HepG2 (cell line): ENCODE results near the gene STK39. TPM values are rescaled to one million over a fixed set of nuclear protein-coding genes. Genes with fewer than 3 reads are reported as not detected.

Experiments used
- ATF1 ChIP-seq: IDR thresholded peaks from 2 replicates; pipeline ENCODE4 v1.6.1; 2016; ENCODE audit warnings: mild to moderate bottlenecking, control low read depth
- FUBP1 ChIP-seq: sonication (generic); formaldehyde crosslinking; IDR thresholded peaks from 2 replicates; pipeline ENCODE4 v1.5.1; 2020; ENCODE audit warnings: missing genetic modification reagents, mild to moderate bottlenecking, borderline replicate concordance
- GATAD2A ChIP-seq: IDR thresholded peaks from 2 replicates; pipeline ENCODE4 v1.6.1; 2016
- HNRNPUL1 ChIP-seq: fragments of 200-400 bp; formaldehyde crosslinking; IDR thresholded peaks from 2 replicates; pipeline ENCODE4 v1.6.1; 2017; ENCODE audit warnings: low read depth, mild to moderate bottlenecking, low read length, moderate library complexity
- HOXA3 ChIP-seq: sonication (generic); formaldehyde crosslinking; IDR thresholded peaks from 2 replicates; pipeline ENCODE4 v1.5.0; 2020; ENCODE audit warnings: missing genetic modification reagents
- IRF9 ChIP-seq: sonication (generic); formaldehyde crosslinking; IDR thresholded peaks from 2 replicates; pipeline ENCODE4 v1.8.0; 2022; ENCODE audit warnings: missing genetic modification reagents, mild to moderate bottlenecking, borderline replicate concordance
- KAT8 ChIP-seq: IDR thresholded peaks from 2 replicates; pipeline ENCODE4 v1.6.1; 2016; ENCODE audit warnings: missing genetic modification reagents, missing compliant biosample characterization
- POLR2G ChIP-seq: fragments of 200-400 bp; formaldehyde crosslinking; IDR thresholded peaks from 2 replicates; pipeline ENCODE4 v1.6.1; 2018; ENCODE audit warnings: mild to moderate bottlenecking, low read depth, low read length, moderate library complexity
- RFX5 ChIP-seq: IDR thresholded peaks from 2 replicates; pipeline ENCODE4 v1.6.1; 2011; ENCODE audit warnings: low read depth, low read length, improper control_type of control experiment
- TFDP1 ChIP-seq: IDR thresholded peaks from 2 replicates; pipeline ENCODE4 v1.6.1; 2016; ENCODE audit warnings: missing compliant biosample characterization, missing genetic modification reagents, borderline replicate concordance
- THAP11 ChIP-seq: IDR thresholded peaks from 2 replicates; pipeline ENCODE4 v1.6.1; 2016; ENCODE audit warnings: missing biosample characterization, missing genetic modification reagents
- TSC22D2 ChIP-seq: sonication (generic); formaldehyde crosslinking; IDR thresholded peaks from 2 replicates; pipeline ENCODE4 v1.5.1; 2020; ENCODE audit warnings: missing genetic modification reagents, mild to moderate bottlenecking, borderline replicate concordance
- ZBTB20 ChIP-seq: sonication (generic); formaldehyde crosslinking; IDR thresholded peaks from 2 replicates; pipeline ENCODE4 v1.8.1; 2023; ENCODE audit warnings: missing genetic modification reagents, low read depth, mild to moderate bottlenecking, borderline replicate concordance
- ZFP41 ChIP-seq: sonication (generic); formaldehyde crosslinking; IDR thresholded peaks from 2 replicates; pipeline ENCODE4 v1.4.0; 2020; ENCODE audit warnings: mild to moderate bottlenecking, missing genetic modification reagents, borderline replicate concordance
- ZNF12 ChIP-seq: sonication (generic); formaldehyde crosslinking; IDR thresholded peaks from 2 replicates; pipeline ENCODE4 v1.5.0; 2020; ENCODE audit warnings: missing genetic modification reagents
- ZNF17 ChIP-seq: sonication (generic); formaldehyde crosslinking; IDR thresholded peaks from 2 replicates; pipeline ENCODE4 v1.5.0; 2020; ENCODE audit warnings: mild to moderate bottlenecking, missing genetic modification reagents
- ZNF251 ChIP-seq: sonication (generic); formaldehyde crosslinking; IDR thresholded peaks from 2 replicates; pipeline ENCODE4 v1.9.0; 2021; ENCODE audit warnings: mild to moderate bottlenecking, missing genetic modification reagents
- ZNF383 ChIP-seq: sonication (generic); formaldehyde crosslinking; IDR thresholded peaks from 2 replicates; pipeline ENCODE4 v1.4.0; 2020; ENCODE audit warnings: missing genetic modification reagents, mild to moderate bottlenecking, borderline replicate concordance
- ZNF580 ChIP-seq: IDR thresholded peaks from 2 replicates; pipeline ENCODE4 v1.6.1; 2016; ENCODE audit warnings: low read depth, borderline replicate concordance
- ZNF672 ChIP-seq: sonication (generic); formaldehyde crosslinking; IDR thresholded peaks from 2 replicates; pipeline ENCODE4 v1.8.1; 2022; ENCODE audit warnings: missing genetic modification reagents
- ZNF7 ChIP-seq: IDR thresholded peaks from 2 replicates; pipeline ENCODE4 v1.6.1; 2016; ENCODE audit warnings: missing biosample characterization, missing genetic modification reagents
- ZNF740 ChIP-seq: sonication (generic); formaldehyde crosslinking; IDR thresholded peaks from 2 replicates; pipeline ENCODE4 v1.4.0; 2020; ENCODE audit warnings: missing genetic modification reagents
- ZNF768 ChIP-seq: sonication (generic); formaldehyde crosslinking; IDR thresholded peaks from 2 replicates; pipeline ENCODE4 v1.4.0; 2020; ENCODE audit warnings: missing genetic modification reagents
- ZNF850 ChIP-seq: sonication (generic); formaldehyde crosslinking; conservative IDR thresholded peaks from 2 replicates; pipeline ENCODE4 v1.9.0; 2021; ENCODE audit warnings: mild to moderate bottlenecking, missing genetic modification reagents
- polyA plus RNA-seq, 8 experiments: library from polyadenylated mRNA; depleted of rRNA in 3 of 8; stranded (reverse) in 7 of 8; unstranded in 1 of 8; fragments of >200 nt; fragmentation: Illumina TruSeq in 4 of 8; extraction: Trizol in 4 of 8; gene quantifications; 2 replicates each; pipeline versions ENCODE4 v1.2.1 to v1.2.3, GENCODE V29; 2011 to 2016; ENCODE audit warnings: low read depth in 4 of 8, missing spikeins in 1 of 8, mixed read lengths in 1 of 8; ENCODE audit not compliant: insufficient read depth in 1 of 8
- total RNA-seq, 5 experiments: library from RNA; depleted of rRNA; stranded (reverse); fragments of >200 nt; fragmentation: Illumina TruSeq; extraction: Trizol; gene quantifications; 2 replicates each; pipeline ENCODE4 v1.2.3, GENCODE V29; 2016; ENCODE audit warnings: low read depth in 1 of 5

STK39 gene
- total and polyA plus RNA-seq, 2 of the 13 experiments (the other 11 are each of a cell fraction or from before 2014, with no cell fraction given): 27.3 to 38.4 TPM

- TF ChIP-seq ZNF580 (CRISPR knock-in tag) (peak; percentile 15; the same call in 1 of the 2 replicates), THAP11 (CRISPR knock-in tag) (no peak), KAT8 (0 out of 2 replicates have a peak, but pooled peaks have one; percentile 28), ZNF768 (CRISPR knock-in tag) (no peak), GATAD2A (CRISPR knock-in tag) (peak; percentile 40), HOXA3 (no peak), FUBP1 (CRISPR knock-in tag) (no peak), ZBTB20 (CRISPR knock-in tag) (no peak), ZNF17 (CRISPR knock-in tag) (no peak), IRF9 (CRISPR knock-in tag) (no peak), TSC22D2 (CRISPR knock-in tag) (peak; percentile 22; the same call in 1 of the 2 replicates), ZNF251 (CRISPR knock-in tag) (no peak), RFX5 (no peak), ZFP41 (CRISPR knock-in tag) (no peak), ZNF383 (CRISPR knock-in tag) (no peak), ZNF740 (no peak), POLR2G (no peak), HNRNPUL1 (no peak), ATF1 (CRISPR knock-in tag) (no peak), TFDP1 (CRISPR knock-in tag) (peak; percentile 36; the same call in 1 of the 2 replicates), ZNF850 (no peak), ZNF7 (CRISPR knock-in tag) (no peak), ZNF672 (CRISPR knock-in tag) (no peak), ZNF12 (0 out of 2 replicates have a peak, but pooled peaks have one; percentile 48)
These were observed 63.9 kb downstream of the STK39 start (continued) for GRCh38 chr2:168183308-168183997.
